SK-N-SH (cell line): ENCODE measurements around the gene CCDC150. TPM values are rescaled to one million over a fixed set of nuclear protein-coding genes. Genes with fewer than 3 reads are reported as not detected.

Experiments used
- CTCF ChIA-PET: fragments of 300-600, 350-600 bp; formaldehyde crosslinking; extraction: SDS; loops from one replicate; lab custom pipeline; 2021; lab: Yijun Ruan, JAX
- POLR2A ChIA-PET: fragments of 350-600 bp; sonication (Branson Sonifier 250); formaldehyde crosslinking; extraction: SDS; loops from one replicate; lab custom pipeline; 2020; ENCODE audit warnings: antibody characterized with exemption, inconsistent platforms; lab: Yijun Ruan, JAX
- DNase-seq: peaks from one replicate; pipeline ENCODE4 v3.0.0; 2012
- H2AFZ ChIP-seq: fragments of 200-600 bp; sonication (generic); 2 replicates; pipeline ENCODE4 v1.8.1; 2016; ENCODE audit warnings: antibody characterized with exemption, mild to moderate bottlenecking, low read depth
- H3F3A ChIP-seq: fragments of 200-600 bp; sonication (generic); replicated peaks from 2 replicates; pipeline ENCODE3; 2016; ENCODE audit warnings: antibody characterized with exemption, mild to moderate bottlenecking; ENCODE audit not compliant: insufficient read depth
- H3K27ac ChIP-seq, 2 experiments: fragments of 200-500 bp in 1 of 2; fragments of 200-600 bp in 1 of 2; sonication (Bioruptor generic) in 1 of 2; sonication (generic), shearing (Covaris generic) in 1 of 2; 2 replicates each; pipeline versions ENCODE4 v1.5.1 to v1.6.1; 2014 to 2016; ENCODE audit warnings: low read depth in 2 of 2, inconsistent platforms in 1 of 2, low read length in 1 of 2, mild to moderate bottlenecking in 1 of 2, mixed read lengths in 1 of 2
- H3K27me3 ChIP-seq: fragments of 200-600 bp; sonication (generic), shearing (Covaris generic); 2 replicates; pipeline ENCODE4 v1.6.1; 2016; ENCODE audit warnings: mixed run types; ENCODE audit not compliant: insufficient read depth
- H3K36me3 ChIP-seq, 2 experiments: fragments of 200-500 bp in 1 of 2; fragments of 200-600 bp in 1 of 2; sonication (Bioruptor generic) in 1 of 2; sonication (generic) in 1 of 2; replicated peaks in 1 of 2; 2 replicates each; pipeline versions ENCODE3 to v1.5.1; 2014 to 2016; ENCODE audit warnings: low read length in 1 of 2, mild to moderate bottlenecking in 1 of 2; ENCODE audit not compliant: insufficient read depth in 2 of 2, control insufficient read depth in 1 of 2
- H3K4me1 ChIP-seq, 2 experiments: fragments of 200-500 bp in 1 of 2; fragments of 200-600 bp in 1 of 2; sonication (Bioruptor generic) in 1 of 2; sonication (generic), shearing (Covaris generic) in 1 of 2; 2 replicates each; pipeline versions ENCODE4 v1.5.1 to v1.6.1; 2014 to 2016; ENCODE audit warnings: low read depth in 1 of 2, low read length in 1 of 2, mixed run types in 1 of 2; ENCODE audit not compliant: insufficient read depth in 2 of 2, control insufficient read depth in 1 of 2
- H3K4me2 ChIP-seq: fragments of 200-600 bp; sonication (generic), shearing (Covaris generic); 2 replicates; pipeline ENCODE4 v1.6.1; 2017; ENCODE audit warnings: mixed run types
- H3K4me3 ChIP-seq, 2 experiments: fragments of 200-500 bp in 1 of 2; fragments of 200-600 bp in 1 of 2; sonication (Bioruptor generic) in 1 of 2; sonication (generic), shearing (Covaris generic) in 1 of 2; 2 replicates each; pipeline versions ENCODE4 v1.5.1 to v1.8.1; 2014 to 2016; ENCODE audit warnings: low read depth in 2 of 2, inconsistent platforms in 1 of 2, low read length in 1 of 2, mild to moderate bottlenecking in 1 of 2, mixed read lengths in 1 of 2, moderate library complexity in 1 of 2
- H3K79me2 ChIP-seq: fragments of 200-600 bp; sonication (generic); 2 replicates; pipeline ENCODE4 v1.8.1; 2017; ENCODE audit warnings: mild to moderate bottlenecking; ENCODE audit not compliant: insufficient read depth
- H3K9ac ChIP-seq: fragments of 200-600 bp; sonication (generic); 2 replicates; pipeline ENCODE4 v1.6.1; 2017; ENCODE audit warnings: mixed run types
- H3K9me2 ChIP-seq: fragments of 200-600 bp; sonication (generic); 2 replicates; pipeline ENCODE4 v1.6.1; 2017; ENCODE audit warnings: mixed run types
- H3K9me3 ChIP-seq: fragments of 200-600 bp; sonication (generic); 2 replicates; pipeline ENCODE4 v1.6.1; 2017; ENCODE audit warnings: mixed run types, mild to moderate bottlenecking, moderate library complexity
- H4K20me1 ChIP-seq: fragments of 200-600 bp; sonication (generic); 2 replicates; pipeline ENCODE4 v1.6.1; 2017; ENCODE audit warnings: mild to moderate bottlenecking, mixed run types; ENCODE audit not compliant: insufficient read depth
- EP300 ChIP-seq, 2 experiments: IDR thresholded peaks; 2 replicates each; pipeline versions ENCODE4 v1.4.0 to v1.6.1; 2012; ENCODE audit warnings: borderline replicate concordance in 1 of 2, low read depth in 1 of 2, low read length in 1 of 2
- EZH2phosphoT487 ChIP-seq: fragments of 200-600 bp; sonication (generic); IDR thresholded peaks from 2 replicates; pipeline ENCODE4 v1.6.1; 2017; ENCODE audit warnings: low read depth, mixed run types, mild to moderate bottlenecking, antibody characterized with exemption, moderate library complexity, borderline replicate concordance
- FOSL2 ChIP-seq: IDR thresholded peaks from 2 replicates; pipeline ENCODE4 v1.4.0; 2012; ENCODE audit warnings: low read depth, mild to moderate bottlenecking, moderate library complexity, borderline replicate concordance
- GATA2 ChIP-seq: sonication (generic); formaldehyde crosslinking; IDR thresholded peaks from 2 replicates; pipeline ENCODE4 v1.5.0; 2020; ENCODE audit warnings: mild to moderate bottlenecking, missing genetic modification reagents
- JUND ChIP-seq: IDR thresholded peaks from 2 replicates; pipeline ENCODE4 v1.4.0; 2012
- NRF1 ChIP-seq: IDR thresholded peaks from 2 replicates; pipeline ENCODE4 v1.6.1; 2012; ENCODE audit warnings: low read depth, mild to moderate bottlenecking, low read length
- RCOR1 ChIP-seq: fragments of 150-350 bp; IDR thresholded peaks from 2 replicates; pipeline ENCODE4 v1.6.1; 2017; ENCODE audit warnings: antibody characterized with exemption, low read length
- RFX5 ChIP-seq: IDR thresholded peaks from 2 replicates; pipeline ENCODE4 v1.6.1; 2012; ENCODE audit warnings: mild to moderate bottlenecking, improper control_type of control experiment, low read length
- TAF1 ChIP-seq: IDR thresholded peaks from 2 replicates; pipeline ENCODE4 v1.6.1; 2012; ENCODE audit warnings: low read depth, mild to moderate bottlenecking, low read length, moderate library complexity, borderline replicate concordance
- WGBS: methylation state at CpG from one replicate; pipeline ENCODE4 v1.1.6; 2017; ENCODE audit warnings: low lambda C conversion rate; 5-methylcytosine and 5-hydroxymethylcytosine counted together
- polyA plus RNA-seq, 3 experiments: library from polyadenylated mRNA; depleted of rRNA; stranded (reverse); fragments of >200 nt; gene quantifications; 2 replicates each; pipeline ENCODE4 v1.2.3, GENCODE V29; 2012
- TF ChIP-seq, protein P1 (sequence below): IDR thresholded peaks from 2 replicates; pipeline ENCODE4; 2012
- TF ChIP-seq, protein P2 (sequence below): IDR thresholded peaks from 2 replicates; pipeline ENCODE4 v1.4.0; 2012; ENCODE audit warnings: low read depth, borderline replicate concordance
- TF ChIP-seq, protein P3 (sequence below): IDR thresholded peaks from 2 replicates; pipeline ENCODE4 v1.4.0; 2012; ENCODE audit warnings: low read depth, borderline replicate concordance
- TF ChIP-seq, protein P4 (sequence below): fragments of 150-350 bp; IDR thresholded peaks from 2 replicates; pipeline ENCODE4 v1.6.1; 2016; ENCODE audit warnings: mild to moderate bottlenecking, low read depth, low read length
- TF ChIP-seq, protein P5 (sequence below): fragments of 200-600 bp; sonication (generic); IDR thresholded peaks from 2 replicates; pipeline ENCODE4 v1.6.1; 2017; ENCODE audit warnings: antibody characterized with exemption, mild to moderate bottlenecking, moderate library complexity
- TF ChIP-seq, protein P6 (sequence below): IDR thresholded peaks from 2 replicates; pipeline ENCODE4 v1.4.0; 2012; ENCODE audit warnings: low read depth

Gene CCDC150
- polyA plus RNA-seq, 1 of the 3 experiments (the other 2 are of a cell fraction): 4.6 TPM

DNA sequence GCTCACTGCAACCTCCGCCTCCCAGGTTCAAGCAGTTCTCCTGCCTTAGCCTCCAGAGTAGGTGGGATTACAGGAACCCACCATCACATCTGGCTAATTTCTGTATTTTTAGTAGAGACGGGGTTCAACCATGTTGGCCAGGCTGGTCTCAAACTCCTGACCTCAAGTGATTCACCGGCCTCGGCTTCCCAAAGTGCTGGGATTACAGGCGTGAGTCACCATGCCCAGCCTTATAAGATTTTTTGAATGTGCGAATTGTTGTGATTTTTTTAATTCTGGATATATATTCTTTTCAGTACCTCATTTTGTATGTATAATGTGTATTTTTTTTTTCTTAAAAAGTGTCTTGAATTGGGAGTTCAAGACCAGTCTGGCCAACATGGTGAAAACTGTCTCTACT lies 42.0 kb upstream of the CCDC150 start:
- no peaks in the 10 kb centered on the region for H3K36me3 ChIP-seq
- no peak overlapping the region for H3K4me2 ChIP-seq
- no peak overlapping the region for H2AFZ ChIP-seq
- H3K79me2 ChIP-seq: no peaks in the 10 kb centered on the region
- no peaks in the 10 kb centered on the region for H3K27me3 ChIP-seq
- H3K4me1 ChIP-seq: peaks cover 6 to 14% of the 10 kb centered on the region in 2 experiments; a peak in 3 of 4 replicates
- no peak for TF ChIP-seq EP300 (IDR thresholded peaks at IDR 0.05; ENCODE audit: borderline replicate concordance in 1 of 2, low read depth in 1 of 2, low read length in 1 of 2)
- no peak for TF ChIP-seq JUND
- no peak for TF ChIP-seq RFX5
- TF ChIP-seq, protein P1, sequence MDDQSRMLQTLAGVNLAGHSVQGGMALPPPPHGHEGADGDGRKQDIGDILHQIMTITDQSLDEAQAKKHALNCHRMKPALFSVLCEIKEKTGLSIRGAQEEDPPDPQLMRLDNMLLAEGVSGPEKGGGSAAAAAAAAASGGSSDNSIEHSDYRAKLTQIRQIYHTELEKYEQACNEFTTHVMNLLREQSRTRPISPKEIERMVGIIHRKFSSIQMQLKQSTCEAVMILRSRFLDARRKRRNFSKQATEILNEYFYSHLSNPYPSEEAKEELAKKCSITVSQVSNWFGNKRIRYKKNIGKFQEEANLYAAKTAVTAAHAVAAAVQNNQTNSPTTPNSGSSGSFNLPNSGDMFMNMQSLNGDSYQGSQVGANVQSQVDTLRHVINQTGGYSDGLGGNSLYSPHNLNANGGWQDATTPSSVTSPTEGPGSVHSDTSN: no peak
- no peak for DNase-seq
- ChIA-PET CTCF (no interaction called here), POLR2A (no interaction called here)
- H3K9ac ChIP-seq: no peak overlapping the region
- WGBS: 82% methylated on average over 5 of the region's 6 CpGs
- H3K27ac ChIP-seq: no peak overlapping the region
- peaks cover 23% of the 10 kb centered on the region for H3F3A ChIP-seq
- no peaks in the 10 kb centered on the region for H3K9me3 ChIP-seq
- no peaks in the 10 kb centered on the region for H4K20me1 ChIP-seq
- H3K9me2 ChIP-seq: no peaks in the 10 kb centered on the region
- no peak overlapping the region for H3K4me3 ChIP-seq

DNA sequence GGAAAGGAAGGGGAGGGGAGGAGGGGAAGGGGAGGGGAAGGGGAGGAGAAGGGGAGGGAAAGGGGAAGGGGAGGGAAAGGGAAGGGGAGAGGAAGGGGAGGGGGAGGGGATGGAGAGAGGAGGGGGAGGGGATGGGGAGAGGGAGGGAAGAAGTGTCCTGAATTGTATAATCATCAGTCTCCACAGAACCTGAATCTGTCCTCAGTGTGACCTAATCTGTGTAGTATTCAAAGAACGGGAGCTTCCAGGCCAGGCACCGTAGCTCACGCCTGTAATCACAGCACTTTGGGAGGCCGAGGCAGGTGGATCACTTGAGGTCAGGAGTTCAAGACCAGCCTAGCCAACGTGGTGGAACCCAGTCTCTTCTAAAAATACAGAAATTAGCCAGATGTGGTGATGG lies 41.1 kb upstream of the CCDC150 start:
- no peak for DNase-seq

More for the DNA sequence above, 41.1 kb upstream of the CCDC150 start:
- Histone ChIP-seq H3K4me1 (peaks cover 6 to 14% of the 10 kb centered on the region in 2 experiments; a peak in 3 of 4 replicates), H3K36me3 (no peaks in the 10 kb centered on the region), H3K4me2 (no peak overlapping the region), H3K27ac (no peak overlapping the region), H4K20me1 (no peaks in the 10 kb centered on the region), H3K9ac (no peak overlapping the region), H2AFZ (no peak overlapping the region), H3K9me2 (no peaks in the 10 kb centered on the region), H3K79me2 (no peaks in the 10 kb centered on the region), H3F3A (peaks cover 23% of the 10 kb centered on the region), H3K9me3 (no peaks in the 10 kb centered on the region), H3K27me3 (no peaks in the 10 kb centered on the region), H3K4me3 (no peak overlapping the region)
- ChIA-PET POLR2A (no interaction called here), CTCF (no interaction called here)
- TF ChIP-seq, protein P2, sequence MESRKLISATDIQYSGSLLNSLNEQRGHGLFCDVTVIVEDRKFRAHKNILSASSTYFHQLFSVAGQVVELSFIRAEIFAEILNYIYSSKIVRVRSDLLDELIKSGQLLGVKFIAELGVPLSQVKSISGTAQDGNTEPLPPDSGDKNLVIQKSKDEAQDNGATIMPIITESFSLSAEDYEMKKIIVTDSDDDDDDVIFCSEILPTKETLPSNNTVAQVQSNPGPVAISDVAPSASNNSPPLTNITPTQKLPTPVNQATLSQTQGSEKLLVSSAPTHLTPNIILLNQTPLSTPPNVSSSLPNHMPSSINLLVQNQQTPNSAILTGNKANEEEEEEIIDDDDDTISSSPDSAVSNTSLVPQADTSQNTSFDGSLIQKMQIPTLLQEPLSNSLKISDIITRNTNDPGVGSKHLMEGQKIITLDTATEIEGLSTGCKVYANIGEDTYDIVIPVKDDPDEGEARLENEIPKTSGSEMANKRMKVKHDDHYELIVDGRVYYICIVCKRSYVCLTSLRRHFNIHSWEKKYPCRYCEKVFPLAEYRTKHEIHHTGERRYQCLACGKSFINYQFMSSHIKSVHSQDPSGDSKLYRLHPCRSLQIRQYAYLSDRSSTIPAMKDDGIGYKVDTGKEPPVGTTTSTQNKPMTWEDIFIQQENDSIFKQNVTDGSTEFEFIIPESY: no peak
- TF ChIP-seq, protein P3, sequence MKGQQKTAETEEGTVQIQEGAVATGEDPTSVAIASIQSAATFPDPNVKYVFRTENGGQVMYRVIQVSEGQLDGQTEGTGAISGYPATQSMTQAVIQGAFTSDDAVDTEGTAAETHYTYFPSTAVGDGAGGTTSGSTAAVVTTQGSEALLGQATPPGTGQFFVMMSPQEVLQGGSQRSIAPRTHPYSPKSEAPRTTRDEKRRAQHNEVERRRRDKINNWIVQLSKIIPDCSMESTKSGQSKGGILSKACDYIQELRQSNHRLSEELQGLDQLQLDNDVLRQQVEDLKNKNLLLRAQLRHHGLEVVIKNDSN: no peak
- TF ChIP-seq, protein P4, sequence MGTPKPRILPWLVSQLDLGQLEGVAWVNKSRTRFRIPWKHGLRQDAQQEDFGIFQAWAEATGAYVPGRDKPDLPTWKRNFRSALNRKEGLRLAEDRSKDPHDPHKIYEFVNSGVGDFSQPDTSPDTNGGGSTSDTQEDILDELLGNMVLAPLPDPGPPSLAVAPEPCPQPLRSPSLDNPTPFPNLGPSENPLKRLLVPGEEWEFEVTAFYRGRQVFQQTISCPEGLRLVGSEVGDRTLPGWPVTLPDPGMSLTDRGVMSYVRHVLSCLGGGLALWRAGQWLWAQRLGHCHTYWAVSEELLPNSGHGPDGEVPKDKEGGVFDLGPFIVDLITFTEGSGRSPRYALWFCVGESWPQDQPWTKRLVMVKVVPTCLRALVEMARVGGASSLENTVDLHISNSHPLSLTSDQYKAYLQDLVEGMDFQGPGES: no peak
- TF ChIP-seq, protein P5, sequence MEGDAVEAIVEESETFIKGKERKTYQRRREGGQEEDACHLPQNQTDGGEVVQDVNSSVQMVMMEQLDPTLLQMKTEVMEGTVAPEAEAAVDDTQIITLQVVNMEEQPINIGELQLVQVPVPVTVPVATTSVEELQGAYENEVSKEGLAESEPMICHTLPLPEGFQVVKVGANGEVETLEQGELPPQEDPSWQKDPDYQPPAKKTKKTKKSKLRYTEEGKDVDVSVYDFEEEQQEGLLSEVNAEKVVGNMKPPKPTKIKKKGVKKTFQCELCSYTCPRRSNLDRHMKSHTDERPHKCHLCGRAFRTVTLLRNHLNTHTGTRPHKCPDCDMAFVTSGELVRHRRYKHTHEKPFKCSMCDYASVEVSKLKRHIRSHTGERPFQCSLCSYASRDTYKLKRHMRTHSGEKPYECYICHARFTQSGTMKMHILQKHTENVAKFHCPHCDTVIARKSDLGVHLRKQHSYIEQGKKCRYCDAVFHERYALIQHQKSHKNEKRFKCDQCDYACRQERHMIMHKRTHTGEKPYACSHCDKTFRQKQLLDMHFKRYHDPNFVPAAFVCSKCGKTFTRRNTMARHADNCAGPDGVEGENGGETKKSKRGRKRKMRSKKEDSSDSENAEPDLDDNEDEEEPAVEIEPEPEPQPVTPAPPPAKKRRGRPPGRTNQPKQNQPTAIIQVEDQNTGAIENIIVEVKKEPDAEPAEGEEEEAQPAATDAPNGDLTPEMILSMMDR: no peak
- TF ChIP-seq, protein P6, sequence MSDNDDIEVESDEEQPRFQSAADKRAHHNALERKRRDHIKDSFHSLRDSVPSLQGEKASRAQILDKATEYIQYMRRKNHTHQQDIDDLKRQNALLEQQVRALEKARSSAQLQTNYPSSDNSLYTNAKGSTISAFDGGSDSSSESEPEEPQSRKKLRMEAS: no peak
- TF ChIP-seq NRF1 (no peak), FOSL2 (no peak), EZH2phosphoT487 (no peak), TAF1 (no peak), JUND (no peak), RCOR1 (no peak), GATA2 (CRISPR knock-in tag) (no peak)
- TF ChIP-seq, protein P1: no peak
- 84% methylated on average over 5 of the region's 5 CpGs for WGBS
